ENCODE measurements around the gene MGST2.

DNA sequence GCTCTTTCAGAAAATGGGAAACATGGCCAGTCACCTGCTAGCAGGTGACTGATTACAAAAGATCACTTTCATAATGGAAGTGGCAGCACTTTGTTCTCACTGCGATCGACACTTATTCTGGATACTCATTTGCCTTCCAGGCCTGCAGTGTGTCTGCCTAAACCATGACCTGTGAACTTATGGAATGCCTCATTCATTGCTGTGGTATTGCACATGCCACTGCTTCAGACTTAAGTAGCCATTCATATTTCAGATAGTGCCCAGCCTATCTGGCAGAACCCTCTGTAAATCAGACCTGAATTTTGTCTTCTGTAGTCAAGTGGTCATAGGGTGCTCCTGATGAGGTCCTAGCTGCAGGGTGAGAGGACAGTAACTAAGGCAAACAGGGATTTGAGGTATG is 23.3 kb upstream of the MGST2 start:
- no peak for TF ChIP-seq POLR2A (IDR thresholded peaks at IDR 0.05; ENCODE audit: low read length)
- no peak for TF ChIP-seq GATA1 (IDR thresholded peaks at IDR 0.05; ENCODE audit: low read depth, low read length)
